OCI-LY1 (cell line): ENCODE data around the gene RAF1.
"Not testable (repeated sequence)": the region's sequence is repeated elsewhere in the genome, so short reads cannot be mapped to it uniquely, and the experiment has no call there.

Experiments used
- H2AFZ ChIP-seq: fragments of 200-600 bp; sonication (generic), shearing (Covaris generic); 2 replicates; pipeline ENCODE4 v1.6.0; 2014; ENCODE audit warnings: antibody characterized with exemption, mild to moderate bottlenecking, low read length
- H3F3A ChIP-seq: fragments of 200-600 bp; sonication (generic), shearing (Covaris generic); 2 replicates; pipeline ENCODE4 v1.6.0; 2014; ENCODE audit warnings: mild to moderate bottlenecking, antibody characterized with exemption, low read length, moderate library complexity; ENCODE audit not compliant: insufficient read depth
- H3K27ac ChIP-seq: fragments of 200-600 bp; sonication (generic); 2 replicates; pipeline ENCODE4 v1.5.1; 2014; ENCODE audit warnings: low read length, mixed run types, mild to moderate bottlenecking, low read depth; ENCODE audit not compliant: poor library complexity, severe bottlenecking
- H3K27me3 ChIP-seq: fragments of 200-600 bp; sonication (generic); 2 replicates; pipeline ENCODE4 v1.6.0; 2014; ENCODE audit warnings: antibody characterized with exemption, mild to moderate bottlenecking, low read length, moderate library complexity; ENCODE audit not compliant: insufficient read depth
- H3K36me3 ChIP-seq: fragments of 200-600 bp; sonication (generic); 2 replicates; pipeline ENCODE4 v1.6.1; 2014; ENCODE audit warnings: mild to moderate bottlenecking, antibody characterized with exemption, low read length, moderate library complexity, mixed read lengths; ENCODE audit not compliant: insufficient read depth
- H3K4me1 ChIP-seq: fragments of 200-600 bp; sonication (generic); 2 replicates; pipeline ENCODE4 v1.5.1; 2014; ENCODE audit warnings: mild to moderate bottlenecking, low read length, moderate library complexity; ENCODE audit not compliant: insufficient read depth, severe bottlenecking
- H3K4me2 ChIP-seq: fragments of 200-600 bp; sonication (generic), shearing (Covaris generic); 2 replicates; pipeline ENCODE4 v1.6.1; 2014; ENCODE audit warnings: low read length
- H3K4me3 ChIP-seq: fragments of 200-600 bp; sonication (generic); 2 replicates; pipeline ENCODE4 v1.5.1; 2014; ENCODE audit warnings: low read length, low read depth, mild to moderate bottlenecking, mixed read lengths; ENCODE audit not compliant: poor library complexity, severe bottlenecking
- H3K79me2 ChIP-seq: fragments of 200-600 bp; shearing (Covaris generic); 2 replicates; pipeline ENCODE4 v1.6.1; 2016; ENCODE audit warnings: mixed run types, low read length, mixed read lengths; ENCODE audit not compliant: insufficient read depth
- H3K9ac ChIP-seq: fragments of 200-600 bp; sonication (generic), shearing (Covaris generic); 2 replicates; pipeline ENCODE4 v1.6.1; 2014; ENCODE audit warnings: mild to moderate bottlenecking, low read length, mixed read lengths
- H3K9me2 ChIP-seq: fragments of 200-600 bp; sonication (generic), shearing (Covaris generic); 2 replicates; pipeline ENCODE4 v1.6.1; 2014; ENCODE audit warnings: low read depth, mild to moderate bottlenecking, low read length, mixed read lengths
- H3K9me3 ChIP-seq: fragments of 200-600 bp; shearing (Covaris generic); 2 replicates; pipeline ENCODE4 v1.6.1; 2014; ENCODE audit warnings: low read length, mixed read lengths
- H4K20me1 ChIP-seq: fragments of 200-600 bp; sonication (generic), shearing (Covaris generic); 2 replicates; pipeline ENCODE4 v1.6.0; 2016; ENCODE audit warnings: mild to moderate bottlenecking, low read length; ENCODE audit not compliant: insufficient read depth
- CTCF ChIP-seq: fragments of 200-600 bp; sonication (generic), shearing (Covaris generic); IDR thresholded peaks from 2 replicates; pipeline ENCODE4 v1.5.1; 2017; ENCODE audit warnings: mild to moderate bottlenecking, antibody characterized with exemption, low read length, moderate library complexity, mixed read lengths
- EZH2 ChIP-seq: fragments of 200-600 bp; sonication (generic), shearing (Covaris generic); IDR thresholded peaks from 2 replicates; pipeline ENCODE4 v1.8.0; 2017; ENCODE audit warnings: borderline replicate concordance, mixed run types, mild to moderate bottlenecking, antibody characterized with exemption, low read length, moderate library complexity, mixed read lengths

RAF1 gene

GRCh38 chr3:12705981-12706380, 42.1 kb upstream of the RAF1 start:
- TF ChIP-seq CTCF, result no peak
- no peaks in the 10 kb centered on the region for H3K27me3 ChIP-seq
- H3F3A ChIP-seq, result no peaks in the 10 kb centered on the region
- no peaks in the 10 kb centered on the region for H4K20me1 ChIP-seq
- no peak overlapping the region for H3K4me2 ChIP-seq
- H3K4me3 ChIP-seq, result no peak overlapping the region
- H3K9me2 ChIP-seq, result no peaks in the 10 kb centered on the region
- no peaks in the 10 kb centered on the region for H3K79me2 ChIP-seq
- no peak overlapping the region for H3K9ac ChIP-seq
- H3K9me3 ChIP-seq, result no peaks in the 10 kb centered on the region
- no peak overlapping the region for H3K27ac ChIP-seq
- no peaks in the 10 kb centered on the region for H3K4me1 ChIP-seq
- no peak overlapping the region for H2AFZ ChIP-seq
- H3K36me3 ChIP-seq, result no peaks in the 10 kb centered on the region

- H4K20me1 ChIP-seq, result no peaks in the 10 kb centered on the region
- no peaks in the 10 kb centered on the region for H3K4me1 ChIP-seq
- no peak overlapping the region for H2AFZ ChIP-seq
- H3K79me2 ChIP-seq, result no peaks in the 10 kb centered on the region
- H3K9me2 ChIP-seq, result no peaks in the 10 kb centered on the region
- no peak overlapping the region for H3K9ac ChIP-seq
- H3F3A ChIP-seq, result no peaks in the 10 kb centered on the region
- H3K9me3 ChIP-seq, result no peaks in the 10 kb centered on the region
- H3K4me2 ChIP-seq, result no peak overlapping the region
- TF ChIP-seq EZH2, result no peak
- TF ChIP-seq CTCF, result no peak
- no peaks in the 10 kb centered on the region for H3K27me3 ChIP-seq
- H3K36me3 ChIP-seq, result no peaks in the 10 kb centered on the region
- H3K4me3 ChIP-seq, result no peak overlapping the region
- H3K27ac ChIP-seq, result no peak overlapping the region
These were observed 41.5 kb upstream of the RAF1 start for GRCh38 chr3:12705374-12705926.

- H2AFZ ChIP-seq, result no peak overlapping the region
These were observed 38.6 kb upstream of the RAF1 start for GRCh38 chr3:12702501-12702900.

GRCh38 chr3:12701601-12702000, 37.7 kb upstream of the RAF1 start:
- not testable (repeated sequence) for H3K9ac ChIP-seq, H3K9me2 ChIP-seq, H3K4me2 ChIP-seq, H3K27ac ChIP-seq, H3F3A ChIP-seq, H3K36me3 ChIP-seq, H2AFZ ChIP-seq, H3K4me3 ChIP-seq, H4K20me1 ChIP-seq, H3K27me3 ChIP-seq, H3K9me3 ChIP-seq, H3K79me2 ChIP-seq, H3K4me1 ChIP-seq

More at GRCh38 chr3:12702501-12702900, 38.6 kb upstream of the RAF1 start:
- H3K79me2 ChIP-seq, result no peaks in the 10 kb centered on the region
- no peak overlapping the region for H3K4me2 ChIP-seq
- H3K9me2 ChIP-seq, result no peaks in the 10 kb centered on the region
- H3K27ac ChIP-seq, result no peak overlapping the region
- no peak overlapping the region for H3K4me3 ChIP-seq
- H4K20me1 ChIP-seq, result no peaks in the 10 kb centered on the region
- no peak overlapping the region for H3K9ac ChIP-seq
- no peaks in the 10 kb centered on the region for H3K36me3 ChIP-seq
- TF ChIP-seq EZH2, result no peak
- no peak for TF ChIP-seq CTCF
- no peaks in the 10 kb centered on the region for H3K9me3 ChIP-seq
- H3K27me3 ChIP-seq, result no peaks in the 10 kb centered on the region
- H3K4me1 ChIP-seq, result no peaks in the 10 kb centered on the region
- H3F3A ChIP-seq, result no peaks in the 10 kb centered on the region
